ENCODE measurements around the gene NRXN2.

- no peak for TF ChIP-seq EGR1 (IDR thresholded peaks at IDR 0.05)
- TF ChIP-seq EP300 (IDR thresholded peaks at IDR 0.05; ENCODE audit: borderline replicate concordance): no peak
- TF ChIP-seq USF1 (IDR thresholded peaks at IDR 0.05): no peak
- TF ChIP-seq TAF1 (IDR thresholded peaks at IDR 0.05; ENCODE audit: low read depth): no peak
- TF ChIP-seq FOXM1 (IDR thresholded peaks at IDR 0.05; ENCODE audit: borderline replicate concordance, low read depth): no peak
- TF ChIP-seq MAX (IDR thresholded peaks at IDR 0.05): no peak
- no peak for TF ChIP-seq RAD21 (IDR thresholded peaks at IDR 0.05; ENCODE audit: low read depth)
- no peak for TF ChIP-seq TEAD4 (IDR thresholded peaks at IDR 0.05)
- no peak for TF ChIP-seq CREB1 (IDR thresholded peaks at IDR 0.05; ENCODE audit: low read depth)
- no peak for TF ChIP-seq NFIC (IDR thresholded peaks at IDR 0.05)
- no peak for TF ChIP-seq YY1 (IDR thresholded peaks at IDR 0.05; ENCODE audit: low read depth)
These were observed 27.4 kb downstream of the NRXN2 start for GRCh38 chr11:64695548-64695947.

Data from Ishikawa (cell line).